GM23338 (cell line): ENCODE results near the gene UVRAG. TPM values are rescaled to one million over a fixed set of nuclear protein-coding genes. Genes with fewer than 3 reads are reported as not detected.

Experiments
- ATAC-seq: fragments of 200-7000 bp; cut with Tn5 transposase; 3 replicates; pipeline ENCODE4 v1.9.1; 2020
- DNase-seq: peaks from one replicate; pipeline ENCODE4 v3.0.0-alpha.2; 2015; ENCODE audit warnings: low spot score
- H2AFZ ChIP-seq: fragments of 200-600 bp; sonication (generic); 2 replicates; pipeline ENCODE4 v1.8.0; 2016; ENCODE audit warnings: antibody characterized with exemption, mild to moderate bottlenecking, moderate library complexity
- H3F3A ChIP-seq: fragments of 200-600 bp; sonication (generic); replicated peaks from 2 replicates; pipeline ENCODE4 v1.8.0; 2017; ENCODE audit warnings: antibody characterized with exemption, mixed run types, low read depth
- H3K27ac ChIP-seq: fragments of 200-600 bp; sonication (generic); 2 replicates; pipeline ENCODE4 v1.6.1; 2016; ENCODE audit warnings: low read depth
- H3K27me3 ChIP-seq: fragments of 200-600 bp; sonication (generic); 2 replicates; pipeline ENCODE4 v1.8.0; 2016; ENCODE audit warnings: mild to moderate bottlenecking, mixed run types, moderate library complexity; ENCODE audit not compliant: insufficient read depth
- H3K36me3 ChIP-seq: fragments of 200-600 bp; sonication (generic); 2 replicates; pipeline ENCODE4 v1.8.0; 2016; ENCODE audit warnings: mild to moderate bottlenecking; ENCODE audit not compliant: insufficient read depth
- H3K4me1 ChIP-seq: fragments of 200-600 bp; sonication (generic); 2 replicates; pipeline ENCODE4 v1.8.0; 2016; ENCODE audit warnings: mild to moderate bottlenecking, moderate library complexity; ENCODE audit not compliant: insufficient read depth
- H3K4me2 ChIP-seq: fragments of 200-600 bp; sonication (generic); 2 replicates; pipeline ENCODE4 v1.7.1; 2017; ENCODE audit warnings: mixed run types
- H3K4me3 ChIP-seq: fragments of 200-600 bp; sonication (generic); 2 replicates; pipeline ENCODE4 v1.6.1; 2016; ENCODE audit warnings: mixed run types
- H3K79me2 ChIP-seq: fragments of 200-600 bp; sonication (generic); replicated peaks from 2 replicates; pipeline ENCODE4 v1.8.0; 2017; ENCODE audit warnings: mild to moderate bottlenecking; ENCODE audit not compliant: insufficient read depth
- H3K9me2 ChIP-seq: fragments of 200-600 bp; sonication (generic); 2 replicates; pipeline ENCODE4 v1.8.0; 2017; ENCODE audit not compliant: insufficient read depth
- H4K20me1 ChIP-seq: fragments of 200-600 bp; sonication (generic); replicated peaks from 2 replicates; pipeline ENCODE4 v1.8.0; 2017; ENCODE audit warnings: mild to moderate bottlenecking; ENCODE audit not compliant: insufficient read depth
- H3K27ac Mint-ChIP-seq: 2 replicates; pipeline ENCODE4 v1.8.0; 2020; ENCODE audit warnings: inconsistent platforms, mild to moderate bottlenecking, moderate library complexity, mixed read lengths
- H3K27me3 Mint-ChIP-seq: 3 replicates; pipeline ENCODE4 v1.8.0; 2022; ENCODE audit warnings: low read depth, mild to moderate bottlenecking, moderate library complexity, mixed read lengths, inconsistent platforms; ENCODE audit not compliant: insufficient read depth, poor library complexity
- H3K36me3 Mint-ChIP-seq: 3 replicates; pipeline ENCODE4 v1.8.0; 2021; ENCODE audit warnings: low read depth, mild to moderate bottlenecking, inconsistent platforms, moderate library complexity, mixed read lengths
- H3K4me1 Mint-ChIP-seq: 3 replicates; pipeline ENCODE4 v1.8.0; 2020; ENCODE audit warnings: mild to moderate bottlenecking, inconsistent platforms, mixed read lengths
- H3K4me3 Mint-ChIP-seq: 3 replicates; pipeline ENCODE4 v1.8.0; 2021; ENCODE audit warnings: moderate library complexity, mild to moderate bottlenecking, inconsistent platforms, mixed read lengths
- H3K9me3 Mint-ChIP-seq: 3 replicates; pipeline ENCODE4 v1.8.0; 2020; ENCODE audit warnings: moderate library complexity, mild to moderate bottlenecking, inconsistent platforms, mixed read lengths
- CREB1 ChIP-seq: fragments of 250-450 bp; sonication (Bioruptor Pico); IDR thresholded peaks from 2 replicates; pipeline ENCODE4 v1.5.0; 2020; ENCODE audit warnings: low read depth, mild to moderate bottlenecking, moderate library complexity
- EZH2 ChIP-seq: fragments of 200-600 bp; sonication (generic); IDR thresholded peaks from one replicate; pipeline ENCODE4 v1.8.0; 2017; ENCODE audit warnings: antibody characterized with exemption, mild to moderate bottlenecking, low read depth; ENCODE audit not compliant: unreplicated experiment
- EZH2phosphoT487 ChIP-seq: fragments of 200-600 bp; sonication (generic); IDR thresholded peaks from one replicate; pipeline ENCODE4 v1.8.1; 2018; ENCODE audit warnings: antibody characterized with exemption; ENCODE audit not compliant: unreplicated experiment
- JUNB ChIP-seq: IDR thresholded peaks from one replicate; pipeline ENCODE4 v1.6.1; 2016; ENCODE audit warnings: antibody characterized with exemption; ENCODE audit not compliant: unreplicated experiment
- NANOG ChIP-seq: IDR thresholded peaks from 2 replicates; pipeline ENCODE4 v1.6.1; 2016; ENCODE audit warnings: antibody characterized with exemption, borderline replicate concordance
- POLR2AphosphoS5 ChIP-seq: IDR thresholded peaks from 2 replicates; pipeline ENCODE4 v1.6.1; 2016; ENCODE audit warnings: antibody characterized with exemption, low read depth
- REST ChIP-seq: IDR thresholded peaks from one replicate; pipeline ENCODE4 v1.6.1; 2018; ENCODE audit warnings: antibody characterized with exemption; ENCODE audit not compliant: unreplicated experiment
- STAT1 ChIP-seq: IDR thresholded peaks from one replicate; pipeline ENCODE4 v1.6.1; 2016; ENCODE audit warnings: antibody characterized with exemption; ENCODE audit not compliant: unreplicated experiment
- ZNF114 ChIP-seq: fragments of 250-450 bp; sonication (Bioruptor Pico); IDR thresholded peaks from 2 replicates; pipeline ENCODE4 v1.5.0; 2020; ENCODE audit warnings: mild to moderate bottlenecking, moderate library complexity
- ZNF331 ChIP-seq: fragments of 250-450 bp; sonication (Bioruptor Pico); IDR thresholded peaks from 2 replicates; pipeline ENCODE4 v1.5.0; 2020; ENCODE audit warnings: low read depth, mild to moderate bottlenecking, moderate library complexity
- polyA plus RNA-seq: library from polyadenylated mRNA; unstranded; fragments of >200 nt; fragmentation: Nextera tagmentation; extraction: Ambion mirVana; gene quantifications from 2 replicates; pipeline ENCODE4 v1.2.1, GENCODE V29; 2016
- total RNA-seq: library from RNA; depleted of rRNA; stranded (reverse); fragments of >200 nt; shearing (Covaris generic); gene quantifications from 2 replicates; pipeline ENCODE4 v1.2.3, GENCODE V29; 2014
- TF ChIP-seq, protein P1 (sequence below), 2 experiments: fragments of 200-600 bp in 1 of 2; sonication (generic) in 1 of 2; conservative IDR thresholded peaks; 2 replicates each; pipeline versions ENCODE4 v1.5.1 to v1.6.1; 2016 to 2017; ENCODE audit warnings: antibody characterized with exemption in 2 of 2, low read depth in 2 of 2, mild to moderate bottlenecking in 2 of 2, moderate library complexity in 1 of 2
- TF ChIP-seq, protein P2 (sequence below): fragments of 250-450 bp; sonication (Bioruptor Pico); IDR thresholded peaks from 2 replicates; pipeline ENCODE4 v1.5.0; 2020; ENCODE audit warnings: mild to moderate bottlenecking, moderate library complexity
- TF ChIP-seq, protein P3 (sequence below): IDR thresholded peaks from 2 replicates; pipeline ENCODE4 v1.6.1; 2016; ENCODE audit warnings: antibody characterized with exemption

Gene UVRAG
- total and polyA plus RNA-seq, 2 experiments from 2014 or later = 15.3 to 17.4 TPM

GRCh38 chr11:75964071-75964470, 149.1 kb downstream of the UVRAG start:
- H3K36me3 Mint-ChIP-seq = no peaks in the 10 kb centered on the region
- no peaks in the 10 kb centered on the region for H3K27me3 ChIP-seq
- no peaks in the 10 kb centered on the region for H3K9me2 ChIP-seq
- H2AFZ ChIP-seq = no peak overlapping the region
- H3K4me1 Mint-ChIP-seq = peaks cover 8% of the 10 kb centered on the region; the same call in 2 of the 3 replicates
- no peaks in the 10 kb centered on the region for H3K27me3 Mint-ChIP-seq
- no peaks in the 10 kb centered on the region for H3K79me2 ChIP-seq
- H3K4me2 ChIP-seq = no peak overlapping the region
- no peaks in the 10 kb centered on the region for H3F3A ChIP-seq
- TF ChIP-seq CREB1 (no peak), ZNF331 (CRISPR knock-in tag) (no peak), EZH2 (no peak), POLR2AphosphoS5 (no peak), NANOG (no peak), EZH2phosphoT487 (no peak), REST (no peak), JUNB (no peak), ZNF114 (CRISPR knock-in tag) (no peak), STAT1 (no peak)
- TF ChIP-seq, protein P1, sequence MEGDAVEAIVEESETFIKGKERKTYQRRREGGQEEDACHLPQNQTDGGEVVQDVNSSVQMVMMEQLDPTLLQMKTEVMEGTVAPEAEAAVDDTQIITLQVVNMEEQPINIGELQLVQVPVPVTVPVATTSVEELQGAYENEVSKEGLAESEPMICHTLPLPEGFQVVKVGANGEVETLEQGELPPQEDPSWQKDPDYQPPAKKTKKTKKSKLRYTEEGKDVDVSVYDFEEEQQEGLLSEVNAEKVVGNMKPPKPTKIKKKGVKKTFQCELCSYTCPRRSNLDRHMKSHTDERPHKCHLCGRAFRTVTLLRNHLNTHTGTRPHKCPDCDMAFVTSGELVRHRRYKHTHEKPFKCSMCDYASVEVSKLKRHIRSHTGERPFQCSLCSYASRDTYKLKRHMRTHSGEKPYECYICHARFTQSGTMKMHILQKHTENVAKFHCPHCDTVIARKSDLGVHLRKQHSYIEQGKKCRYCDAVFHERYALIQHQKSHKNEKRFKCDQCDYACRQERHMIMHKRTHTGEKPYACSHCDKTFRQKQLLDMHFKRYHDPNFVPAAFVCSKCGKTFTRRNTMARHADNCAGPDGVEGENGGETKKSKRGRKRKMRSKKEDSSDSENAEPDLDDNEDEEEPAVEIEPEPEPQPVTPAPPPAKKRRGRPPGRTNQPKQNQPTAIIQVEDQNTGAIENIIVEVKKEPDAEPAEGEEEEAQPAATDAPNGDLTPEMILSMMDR (conservative IDR thresholded peaks at IDR 0.05; ENCODE audit: low read depth in 2 of 2) = no peak
- TF ChIP-seq, protein P2, sequence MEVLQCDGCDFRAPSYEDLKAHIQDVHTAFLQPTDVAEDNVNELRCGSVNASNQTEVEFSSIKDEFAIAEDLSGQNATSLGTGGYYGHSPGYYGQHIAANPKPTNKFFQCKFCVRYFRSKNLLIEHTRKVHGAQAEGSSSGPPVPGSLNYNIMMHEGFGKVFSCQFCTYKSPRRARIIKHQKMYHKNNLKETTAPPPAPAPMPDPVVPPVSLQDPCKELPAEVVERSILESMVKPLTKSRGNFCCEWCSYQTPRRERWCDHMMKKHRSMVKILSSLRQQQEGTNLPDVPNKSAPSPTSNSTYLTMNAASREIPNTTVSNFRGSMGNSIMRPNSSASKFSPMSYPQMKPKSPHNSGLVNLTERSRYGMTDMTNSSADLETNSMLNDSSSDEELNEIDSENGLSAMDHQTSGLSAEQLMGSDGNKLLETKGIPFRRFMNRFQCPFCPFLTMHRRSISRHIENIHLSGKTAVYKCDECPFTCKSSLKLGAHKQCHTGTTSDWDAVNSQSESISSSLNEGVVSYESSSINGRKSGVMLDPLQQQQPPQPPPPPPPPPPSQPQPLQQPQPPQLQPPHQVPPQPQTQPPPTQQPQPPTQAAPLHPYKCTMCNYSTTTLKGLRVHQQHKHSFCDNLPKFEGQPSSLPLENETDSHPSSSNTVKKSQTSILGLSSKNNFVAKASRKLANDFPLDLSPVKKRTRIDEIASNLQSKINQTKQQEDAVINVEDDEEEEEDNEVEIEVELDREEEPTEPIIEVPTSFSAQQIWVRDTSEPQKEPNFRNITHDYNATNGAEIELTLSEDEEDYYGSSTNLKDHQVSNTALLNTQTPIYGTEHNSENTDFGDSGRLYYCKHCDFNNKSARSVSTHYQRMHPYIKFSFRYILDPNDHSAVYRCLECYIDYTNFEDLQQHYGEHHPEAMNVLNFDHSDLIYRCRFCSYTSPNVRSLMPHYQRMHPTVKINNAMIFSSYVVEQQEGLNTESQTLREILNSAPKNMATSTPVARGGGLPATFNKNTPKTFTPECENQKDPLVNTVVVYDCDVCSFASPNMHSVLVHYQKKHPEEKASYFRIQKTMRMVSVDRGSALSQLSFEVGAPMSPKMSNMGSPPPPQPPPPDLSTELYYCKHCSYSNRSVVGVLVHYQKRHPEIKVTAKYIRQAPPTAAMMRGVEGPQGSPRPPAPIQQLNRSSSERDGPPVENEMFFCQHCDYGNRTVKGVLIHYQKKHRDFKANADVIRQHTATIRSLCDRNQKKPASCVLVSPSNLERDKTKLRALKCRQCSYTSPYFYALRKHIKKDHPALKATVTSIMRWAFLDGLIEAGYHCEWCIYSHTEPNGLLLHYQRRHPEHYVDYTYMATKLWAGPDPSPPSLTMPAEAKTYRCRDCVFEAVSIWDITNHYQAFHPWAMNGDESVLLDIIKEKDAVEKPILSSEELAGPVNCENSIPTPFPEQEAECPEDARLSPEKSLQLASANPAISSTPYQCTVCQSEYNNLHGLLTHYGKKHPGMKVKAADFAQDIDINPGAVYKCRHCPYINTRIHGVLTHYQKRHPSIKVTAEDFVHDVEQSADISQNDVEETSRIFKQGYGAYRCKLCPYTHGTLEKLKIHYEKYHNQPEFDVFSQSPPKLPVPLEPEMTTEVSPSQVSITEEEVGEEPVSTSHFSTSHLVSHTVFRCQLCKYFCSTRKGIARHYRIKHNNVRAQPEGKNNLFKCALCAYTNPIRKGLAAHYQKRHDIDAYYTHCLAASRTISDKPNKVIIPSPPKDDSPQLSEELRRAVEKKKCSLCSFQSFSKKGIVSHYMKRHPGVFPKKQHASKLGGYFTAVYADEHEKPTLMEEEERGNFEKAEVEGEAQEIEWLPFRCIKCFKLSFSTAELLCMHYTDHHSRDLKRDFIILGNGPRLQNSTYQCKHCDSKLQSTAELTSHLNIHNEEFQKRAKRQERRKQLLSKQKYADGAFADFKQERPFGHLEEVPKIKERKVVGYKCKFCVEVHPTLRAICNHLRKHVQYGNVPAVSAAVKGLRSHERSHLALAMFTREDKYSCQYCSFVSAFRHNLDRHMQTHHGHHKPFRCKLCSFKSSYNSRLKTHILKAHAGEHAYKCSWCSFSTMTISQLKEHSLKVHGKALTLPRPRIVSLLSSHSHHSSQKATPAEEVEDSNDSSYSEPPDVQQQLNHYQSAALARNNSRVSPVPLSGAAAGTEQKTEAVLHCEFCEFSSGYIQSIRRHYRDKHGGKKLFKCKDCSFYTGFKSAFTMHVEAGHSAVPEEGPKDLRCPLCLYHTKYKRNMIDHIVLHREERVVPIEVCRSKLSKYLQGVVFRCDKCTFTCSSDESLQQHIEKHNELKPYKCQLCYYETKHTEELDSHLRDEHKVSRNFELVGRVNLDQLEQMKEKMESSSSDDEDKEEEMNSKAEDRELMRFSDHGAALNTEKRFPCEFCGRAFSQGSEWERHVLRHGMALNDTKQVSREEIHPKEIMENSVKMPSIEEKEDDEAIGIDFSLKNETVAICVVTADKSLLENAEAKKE = no peak
- TF ChIP-seq, protein P3, sequence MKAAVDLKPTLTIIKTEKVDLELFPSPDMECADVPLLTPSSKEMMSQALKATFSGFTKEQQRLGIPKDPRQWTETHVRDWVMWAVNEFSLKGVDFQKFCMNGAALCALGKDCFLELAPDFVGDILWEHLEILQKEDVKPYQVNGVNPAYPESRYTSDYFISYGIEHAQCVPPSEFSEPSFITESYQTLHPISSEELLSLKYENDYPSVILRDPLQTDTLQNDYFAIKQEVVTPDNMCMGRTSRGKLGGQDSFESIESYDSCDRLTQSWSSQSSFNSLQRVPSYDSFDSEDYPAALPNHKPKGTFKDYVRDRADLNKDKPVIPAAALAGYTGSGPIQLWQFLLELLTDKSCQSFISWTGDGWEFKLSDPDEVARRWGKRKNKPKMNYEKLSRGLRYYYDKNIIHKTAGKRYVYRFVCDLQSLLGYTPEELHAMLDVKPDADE = no peak
- no peaks in the 10 kb centered on the region for H3K9me3 Mint-ChIP-seq
- no peaks in the 10 kb centered on the region for H4K20me1 ChIP-seq
- no peak overlapping the region for H3K27ac Mint-ChIP-seq
- H3K27ac ChIP-seq = no peak overlapping the region
- no peak for DNase-seq
- H3K36me3 ChIP-seq = no peaks in the 10 kb centered on the region
- H3K4me1 ChIP-seq = peaks cover 14% of the 10 kb centered on the region; the same call in 1 of the 2 replicates
- no peak overlapping the region for H3K4me3 Mint-ChIP-seq
- no peak overlapping the region for H3K4me3 ChIP-seq
- ATAC-seq = no peak
